Limb (tissue), 2 donors: ENCODE measurements around the gene CAMSAP1.
A peak's percentile ranks its signal among the peaks of the same experiment; 100 is the strongest.
"Not testable (repeated sequence)": the region's sequence is repeated elsewhere in the genome, so short reads cannot be mapped to it uniquely, and the experiment has no call there.

Source experiments
- DNase-seq, 2 donors: peaks; one replicate each; pipeline ENCODE4 v3.0.0-alpha.2; 2016; ENCODE audit errors: extremely low spot score in 2 of 2

The CAMSAP1 gene

GRCh38 chr9:135921749-135922310 is 14.5 kb upstream of the CAMSAP1 start:
- no peak for DNase-seq

GRCh38 chr9:135920973-135921585 is 13.7 kb upstream of the CAMSAP1 start:
- no peak for DNase-seq

DNA sequence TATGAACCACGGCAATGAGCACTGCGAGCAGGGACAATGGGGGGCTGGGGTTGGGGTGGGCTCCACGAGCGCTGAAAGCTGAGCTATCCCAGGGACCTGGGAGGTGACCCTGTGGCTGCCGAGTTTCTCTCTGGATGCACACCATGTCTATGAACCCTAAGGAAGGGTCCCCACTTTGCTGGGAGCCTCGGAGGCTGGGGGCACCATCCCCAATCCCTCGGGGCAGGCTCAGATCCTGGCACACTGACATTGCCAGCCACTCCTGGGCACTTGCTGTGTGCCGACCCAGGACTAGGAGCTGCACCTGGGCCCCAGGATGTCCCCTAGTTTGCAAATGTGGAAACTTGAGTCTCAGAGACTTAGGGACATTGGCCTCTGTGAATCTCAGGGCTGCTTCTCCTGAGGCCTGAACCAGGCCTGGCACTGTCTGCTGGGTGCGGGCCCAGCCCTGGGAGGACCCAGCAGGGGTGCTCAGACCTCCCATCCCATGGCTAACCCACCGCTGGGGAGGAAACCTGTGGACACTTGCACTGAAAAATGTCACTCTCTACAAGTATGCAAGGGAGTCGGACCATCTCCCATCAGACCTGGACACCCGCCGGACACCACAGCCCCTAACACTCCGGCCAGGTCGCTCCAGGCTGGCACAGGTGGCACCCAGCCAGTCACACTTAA is 13.0 kb upstream of the CAMSAP1 start:
- DNase-seq: no peak

- no peak for DNase-seq
These were observed 12.1 kb upstream of the CAMSAP1 start for GRCh38 chr9:135919318-135919890.

DNA sequence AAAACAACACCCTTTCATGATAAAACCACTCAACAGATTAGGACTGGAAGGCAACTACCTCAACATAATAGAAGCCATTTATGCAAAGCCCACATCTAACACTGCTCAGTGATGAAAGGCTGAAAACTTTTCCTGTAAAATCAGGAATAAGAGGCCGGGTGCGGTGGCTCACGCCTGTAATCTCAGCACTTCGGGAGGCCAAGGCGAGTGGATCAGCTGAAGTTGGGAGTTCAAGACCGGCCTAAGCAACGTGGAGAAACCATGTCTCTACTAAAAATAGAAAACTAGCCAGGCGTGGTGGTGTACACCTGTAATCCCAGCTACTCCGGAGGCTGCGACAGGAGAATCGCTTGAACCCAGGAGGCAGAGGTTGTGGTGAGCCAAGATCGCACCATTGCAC is 8.9 kb upstream of the CAMSAP1 start:
- not testable (repeated sequence) for DNase-seq

DNA sequence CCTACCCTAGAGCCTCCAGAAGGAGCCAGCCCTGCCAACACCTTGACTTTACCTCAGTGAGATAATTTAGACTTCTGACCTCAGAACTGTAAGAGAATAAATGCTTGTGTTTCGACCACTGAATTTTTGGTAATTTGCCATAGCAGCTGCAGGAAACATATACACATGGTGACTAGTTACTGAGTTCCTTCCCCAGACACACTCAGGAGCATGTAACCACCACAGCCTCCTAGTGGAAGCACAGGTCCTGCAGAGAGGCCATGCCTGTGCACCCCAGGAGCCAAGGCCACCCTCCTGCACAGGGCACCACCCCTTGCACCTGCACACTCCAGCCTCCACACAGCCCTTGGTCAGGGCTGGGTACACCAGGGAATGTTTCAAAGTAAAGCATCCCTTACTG is 7.6 kb upstream of the CAMSAP1 start:
- no peak for DNase-seq

- not testable (repeated sequence) for DNase-seq
These were observed 3.9 kb upstream of the CAMSAP1 start for GRCh38 chr9:135911233-135911632.

- no peak for DNase-seq
These were observed 3.4 kb upstream of the CAMSAP1 start for GRCh38 chr9:135910757-135911156.

GRCh38 chr9:135910216-135910615 is 2.9 kb upstream of the CAMSAP1 start:
- DNase-seq: no peak

DNA sequence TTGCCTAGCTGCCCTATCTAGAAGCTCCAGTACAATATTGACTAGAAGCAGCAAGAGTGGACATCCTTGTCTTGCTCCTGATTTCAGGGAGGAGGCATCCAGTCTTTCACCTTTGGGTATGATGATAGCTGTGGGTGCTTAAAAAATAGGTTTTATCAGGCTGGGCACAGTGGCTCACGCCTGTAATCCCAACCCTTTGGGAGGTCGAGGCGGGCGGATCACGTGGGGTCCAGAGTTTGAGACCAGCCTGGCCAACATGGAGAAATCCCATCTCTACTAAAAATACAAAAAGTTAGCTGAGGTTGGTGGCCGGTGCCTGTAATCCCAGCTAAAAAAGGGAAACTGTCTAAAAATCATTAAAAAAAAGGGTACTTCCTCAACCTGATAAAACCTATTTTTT is 2.0 kb upstream of the CAMSAP1 start:
- DNase-seq: no peak

GRCh38 chr9:135908754-135909204 is 1.4 kb upstream of the CAMSAP1 start:
- no peak for DNase-seq

DNA sequence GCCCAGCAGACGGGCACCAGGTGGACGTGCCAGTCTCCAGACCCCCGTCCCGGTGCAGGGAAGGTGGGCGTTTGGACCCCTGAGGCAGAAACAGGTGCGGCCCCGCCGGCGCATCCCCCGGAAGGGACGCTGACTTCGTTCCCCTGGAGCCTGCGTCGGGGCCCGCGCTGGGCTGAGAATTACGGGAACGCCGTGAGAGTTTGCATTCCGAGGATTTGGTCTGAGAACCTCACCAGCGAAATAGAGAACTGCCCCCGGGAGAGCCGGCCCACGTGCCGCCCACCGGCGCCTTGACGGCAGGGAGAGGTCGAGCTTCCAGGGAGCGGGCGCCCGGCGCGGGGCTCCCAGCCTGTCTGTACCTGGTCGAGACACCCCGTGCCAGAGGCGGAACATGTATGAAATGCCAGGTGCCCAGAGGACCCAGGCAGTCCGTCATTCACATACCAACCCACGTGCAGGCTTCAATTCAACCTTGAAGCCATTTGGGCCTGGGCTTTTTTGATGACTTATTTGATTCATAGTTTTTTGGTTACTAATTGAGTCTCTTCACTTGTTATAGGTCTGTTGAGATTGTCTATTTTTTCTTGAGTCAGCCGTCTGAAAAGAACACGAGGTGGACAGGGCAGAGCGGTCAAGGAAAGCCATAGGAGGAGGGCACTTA is 877 bp upstream of the CAMSAP1 start:
- DNase-seq: no peak

DNA sequence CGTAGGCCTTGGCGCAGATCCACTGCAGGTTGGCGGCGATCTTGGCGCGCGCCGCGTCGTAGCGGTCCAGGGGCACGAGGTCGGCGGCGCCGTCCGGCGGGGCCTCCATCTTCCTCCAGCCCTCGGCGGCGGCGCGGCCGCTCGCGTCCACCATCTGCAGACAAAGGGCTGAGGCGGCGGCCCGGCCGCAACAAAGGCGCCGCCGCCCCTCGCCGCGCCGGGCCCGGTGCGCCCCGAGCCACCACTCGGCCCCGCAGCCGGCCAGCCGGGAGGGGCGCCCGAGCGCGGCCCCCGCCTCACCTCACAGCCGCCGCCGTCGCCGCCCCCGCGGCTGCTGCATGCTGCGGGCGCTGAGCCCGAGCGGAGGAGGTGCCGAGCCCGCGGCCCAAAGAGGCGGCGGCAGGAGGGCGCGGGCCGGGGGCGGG is 328 bp downstream of the CAMSAP1 start:
- DNase-seq: no peak

DNA sequence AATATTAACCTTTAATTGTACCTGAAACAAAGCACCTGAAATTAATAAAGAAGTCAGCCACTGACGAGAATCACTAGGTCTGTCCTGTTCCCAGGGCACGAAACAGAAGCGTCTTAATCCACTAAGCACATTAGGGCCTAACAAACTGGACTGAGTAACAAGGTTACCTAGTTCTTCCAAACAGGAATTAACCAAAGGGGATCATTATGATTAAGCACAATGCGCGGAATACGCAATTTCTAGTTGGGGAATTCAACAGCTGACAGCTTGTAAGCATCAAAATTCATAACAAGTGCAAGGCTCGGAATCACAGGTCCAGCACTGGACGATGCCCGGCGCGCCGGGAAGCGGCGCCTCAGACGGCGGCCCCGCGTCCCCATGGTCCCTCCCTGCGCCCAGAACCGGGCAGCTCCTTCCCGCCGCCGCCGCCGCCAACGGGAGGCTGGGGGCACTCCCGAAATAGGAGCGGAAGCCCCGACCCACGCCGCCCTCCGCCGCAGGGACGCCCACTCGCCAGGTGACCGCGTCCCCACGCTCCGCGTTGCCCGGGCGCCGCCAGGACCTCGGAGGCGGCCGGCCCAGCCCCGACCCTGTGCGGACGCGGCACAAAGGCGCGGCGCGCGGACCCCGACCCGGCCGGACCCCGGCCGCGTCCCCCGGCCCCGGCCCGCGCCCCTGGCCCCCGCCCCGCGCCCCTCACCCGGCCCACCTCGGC is 898 bp downstream of the CAMSAP1 start:
- peak; percentile 40 to 55 for DNase-seq

DNA sequence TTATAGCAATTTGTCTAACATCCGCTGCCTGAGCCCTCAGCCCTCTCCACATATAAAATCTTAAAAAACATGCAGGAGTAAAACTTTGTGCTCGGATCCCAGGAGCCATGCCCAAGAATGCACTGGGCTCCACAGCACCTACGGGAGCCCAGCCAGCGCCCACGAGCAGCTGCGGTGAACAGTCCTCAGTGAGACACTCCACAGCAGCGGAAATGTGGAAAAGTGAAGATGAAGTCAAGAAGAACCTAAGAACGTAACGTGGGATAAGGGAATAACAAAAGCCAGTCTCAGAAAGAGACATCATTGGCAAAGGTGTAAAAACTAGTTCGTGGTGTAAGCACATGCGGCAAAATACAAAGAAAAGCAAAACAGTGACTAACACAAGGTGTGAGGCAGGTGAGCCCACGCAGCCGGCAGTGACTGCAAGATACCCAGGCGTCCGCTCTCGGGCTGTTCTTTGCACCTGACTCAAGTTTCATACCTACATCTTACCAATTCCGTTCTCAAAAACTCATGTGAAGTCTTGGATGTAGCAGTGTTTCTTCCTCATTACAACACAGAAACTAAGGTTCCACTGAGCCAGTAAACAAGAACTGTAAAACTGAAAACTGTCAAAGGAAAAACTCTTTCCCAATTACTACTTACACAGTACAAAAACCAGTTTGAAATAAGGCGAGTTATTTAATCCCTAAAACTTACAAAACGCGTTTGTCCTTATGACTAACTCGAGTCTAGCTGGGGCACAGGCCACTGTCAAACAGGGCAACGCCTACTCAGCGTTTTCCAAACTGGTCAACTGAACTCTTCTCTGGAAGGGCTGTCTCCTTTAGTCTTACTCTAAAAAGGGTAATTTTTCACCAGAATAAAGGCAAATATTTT is 1.7 kb downstream of the CAMSAP1 start:
- DNase-seq: no peak

- DNase-seq: no peak
These were observed 3.4 kb downstream of the CAMSAP1 start for GRCh38 chr9:135903786-135904520.

DNA sequence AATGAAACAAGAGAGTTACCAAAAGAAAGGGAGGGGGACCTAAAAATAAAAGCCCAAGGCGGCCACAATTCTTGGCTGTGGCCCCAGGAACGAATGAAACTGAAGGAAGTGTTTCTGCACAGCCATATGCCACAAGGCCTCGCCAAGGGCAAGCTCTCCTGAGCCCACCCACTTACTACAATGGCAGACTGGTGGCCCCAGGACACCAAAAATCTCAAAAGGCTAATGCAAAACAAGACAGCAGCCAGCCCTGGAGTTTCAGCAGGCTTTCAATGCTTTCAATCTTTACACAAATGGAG is 4.0 kb downstream of the CAMSAP1 start:
- no peak for DNase-seq

DNA sequence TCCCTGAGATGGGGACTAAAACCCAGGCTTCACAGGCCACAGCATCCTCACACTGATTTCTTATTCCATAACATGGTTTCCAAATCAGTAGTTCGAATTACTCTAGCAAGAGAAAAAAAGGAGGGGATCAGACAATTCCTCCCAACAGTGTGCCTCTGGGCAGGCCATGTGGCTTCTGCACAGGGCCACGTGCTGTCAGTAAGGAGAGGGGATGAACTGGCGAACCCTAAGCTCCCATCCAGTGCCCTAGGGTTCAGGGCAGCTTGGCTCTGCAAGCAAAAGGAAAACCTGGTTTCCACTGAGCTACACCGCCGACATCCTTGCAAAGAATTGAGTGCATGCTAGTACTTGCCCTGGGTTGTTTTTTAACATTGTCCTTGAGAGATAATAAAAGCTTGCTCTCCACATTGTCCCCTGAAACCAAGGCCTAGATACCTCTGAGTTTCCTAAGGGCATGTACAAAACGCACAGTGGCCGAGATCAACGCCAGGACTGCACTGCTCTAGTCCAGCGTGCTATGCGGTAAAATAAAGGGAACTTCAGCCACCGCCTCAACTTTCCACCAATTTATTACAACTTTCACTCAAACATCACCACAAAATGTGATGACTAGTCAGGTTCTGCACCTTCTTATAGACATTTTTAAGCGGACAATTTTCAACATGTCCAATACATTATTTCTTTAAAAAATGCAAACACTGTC is 4.5 kb downstream of the CAMSAP1 start:
- DNase-seq: no peak

DNA sequence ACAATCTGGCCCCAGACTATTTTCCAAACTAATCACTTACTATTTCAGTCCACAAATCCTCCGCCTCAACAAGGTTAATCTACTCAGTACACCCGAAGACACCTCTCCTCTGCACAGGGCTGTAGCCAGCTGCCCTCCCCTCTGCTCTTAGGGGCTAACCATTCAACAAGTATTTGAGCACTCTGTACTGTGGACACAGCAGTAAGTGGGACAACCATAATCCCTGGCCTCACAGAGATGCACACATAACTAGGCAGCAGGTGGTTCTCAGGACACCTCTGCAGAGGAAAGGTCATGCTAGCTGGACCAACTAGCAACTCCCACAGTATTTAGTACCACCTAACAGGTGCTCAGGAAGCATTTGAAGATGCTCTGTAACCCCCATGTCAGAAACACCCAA is 5.5 kb downstream of the CAMSAP1 start:
- no peak for DNase-seq
